Osteoblast (primary cell): ENCODE results near the gene ATXN10. TPM values are rescaled to one million over a fixed set of nuclear protein-coding genes. Genes with fewer than 3 reads are reported as not detected.

ENCODE experiments used
- DNase-seq: peaks from one replicate; pipeline ENCODE4 v3.0.0; 2011; ENCODE audit warnings: low spot score, mixed read lengths; ENCODE audit not compliant: insufficient read length; ENCODE audit errors: missing footprints
- H2AFZ ChIP-seq: 2 replicates; pipeline ENCODE4 v1.6.0; 2011; ENCODE audit warnings: mild to moderate bottlenecking, low read length
- H3K27ac ChIP-seq: 2 replicates; pipeline ENCODE4 v1.5.1; 2011; ENCODE audit warnings: mild to moderate bottlenecking, low read depth, low read length, moderate library complexity
- H3K27me3 ChIP-seq: 2 replicates; pipeline ENCODE4 v1.6.0; 2012; ENCODE audit warnings: mild to moderate bottlenecking, control low read depth, inconsistent platforms, low read length, moderate library complexity; ENCODE audit not compliant: insufficient read depth
- H3K36me3 ChIP-seq: 2 replicates; pipeline ENCODE4 v1.5.1; 2011; ENCODE audit warnings: mild to moderate bottlenecking, low read length, control low read depth, moderate library complexity; ENCODE audit not compliant: insufficient read depth
- H3K4me1 ChIP-seq: 2 replicates; pipeline ENCODE4 v1.5.1; 2011; ENCODE audit warnings: mild to moderate bottlenecking, low read length, control low read depth, moderate library complexity; ENCODE audit not compliant: insufficient read depth
- H3K4me2 ChIP-seq: 2 replicates; pipeline ENCODE4 v1.6.0; 2011; ENCODE audit warnings: mild to moderate bottlenecking, low read length; ENCODE audit not compliant: insufficient read depth
- H3K4me3 ChIP-seq: fragments of 200-600 bp; sonication (generic); 3 replicates; pipeline ENCODE4 v1.5.1; 2012; ENCODE audit warnings: mild to moderate bottlenecking, low read length, inconsistent platforms; ENCODE audit not compliant: insufficient read depth
- H3K79me2 ChIP-seq: 2 replicates; pipeline ENCODE4 v1.6.0; 2012; ENCODE audit warnings: mild to moderate bottlenecking, low read length, control low read depth, inconsistent platforms; ENCODE audit not compliant: insufficient read depth
- H3K9me3 ChIP-seq: 2 replicates; pipeline ENCODE4 v1.5.1; 2011; ENCODE audit warnings: low read depth, low read length, control low read depth
- H4K20me1 ChIP-seq: 2 replicates; pipeline ENCODE4 v1.6.0; 2012; ENCODE audit warnings: mild to moderate bottlenecking, low read length, control low read depth; ENCODE audit not compliant: insufficient read depth
- CTCF ChIP-seq: IDR thresholded peaks from 2 replicates; pipeline ENCODE4 v1.5.1; 2011; ENCODE audit warnings: mild to moderate bottlenecking, low read depth, low read length, moderate library complexity; ENCODE audit errors: extremely low read depth
- total RNA-seq: library from RNA; depleted of rRNA; stranded (reverse); fragments of >200 nt; gene quantifications from 2 replicates; pipeline ENCODE4 v1.2.3, GENCODE V29; 2012

The ATXN10 gene
- total RNA-seq, 1 donor, result 138 TPM

DNA sequence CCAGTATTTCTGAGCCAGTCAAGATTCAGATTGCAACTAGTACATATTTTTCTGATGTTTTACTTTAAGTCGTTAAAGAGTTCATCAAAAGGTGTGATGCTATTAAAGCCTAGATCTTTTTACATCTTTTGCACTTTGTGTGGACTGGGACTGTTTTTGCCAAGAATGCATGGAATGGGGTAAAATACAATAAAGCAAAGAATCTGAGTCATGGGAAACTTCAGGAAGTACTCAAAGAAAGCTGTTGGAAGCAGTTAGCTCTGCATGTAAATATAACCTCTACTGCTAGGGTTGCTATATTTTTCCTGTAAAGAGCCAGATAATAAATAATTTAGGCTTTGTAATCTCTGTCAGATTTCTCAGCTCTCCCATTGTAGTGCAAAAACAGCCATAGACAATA, 20.9 kb downstream of the ATXN10 start:
- Histone ChIP-seq H3K27me3 (no peaks in the 10 kb centered on the region), H3K4me3 (no peak overlapping the region), H3K4me1 (peaks cover 46% of the 10 kb centered on the region), H2AFZ (no peak overlapping the region), H3K4me2 (no peak overlapping the region), H3K36me3 (peaks cover 39% of the 10 kb centered on the region), H3K27ac (peak overlapping the region; percentile 50), H3K79me2 (peaks cover 83% of the 10 kb centered on the region), H4K20me1 (peaks cover 6% of the 10 kb centered on the region), H3K9me3 (no peaks in the 10 kb centered on the region)
- no peak for TF ChIP-seq CTCF
- DNase-seq, result peak; percentile 81

DNA sequence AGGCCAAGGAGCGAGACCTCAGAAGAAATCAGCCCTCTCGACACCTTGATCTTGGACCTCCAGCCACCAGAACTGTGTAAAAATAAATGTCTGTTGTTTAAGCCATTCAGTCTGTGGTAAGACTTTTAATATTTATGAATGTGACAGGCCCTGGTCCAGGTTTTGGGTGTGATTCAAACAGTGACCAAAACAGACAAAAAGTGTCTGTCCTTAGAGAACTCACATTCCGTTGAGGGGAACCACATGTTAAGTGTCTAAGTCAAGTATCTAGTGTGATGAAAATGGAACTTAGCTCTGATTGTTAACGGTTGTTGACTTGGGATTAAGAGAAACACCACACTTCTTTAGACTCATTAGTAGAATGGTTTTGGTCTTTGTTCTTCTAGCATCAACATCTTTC, 22.2 kb downstream of the ATXN10 start:
- DNase-seq, result no peak
- H3K36me3 ChIP-seq, result peaks cover 44% of the 10 kb centered on the region

GRCh38 chr22:45696227-45696626, 24.6 kb downstream of the ATXN10 start:
- Histone ChIP-seq H3K36me3 (peaks cover 52% of the 10 kb centered on the region), H3K27ac (no peak overlapping the region), H3K4me2 (no peak overlapping the region), H3K4me1 (peaks cover 17% of the 10 kb centered on the region), H3K9me3 (no peaks in the 10 kb centered on the region), H3K4me3 (no peak overlapping the region), H4K20me1 (peaks cover 6% of the 10 kb centered on the region), H3K27me3 (no peaks in the 10 kb centered on the region), H3K79me2 (peaks cover 89% of the 10 kb centered on the region), H2AFZ (no peak overlapping the region)
- no peak for TF ChIP-seq CTCF
- DNase-seq, result no peak

More for the DNA sequence above, 22.2 kb downstream of the ATXN10 start:
- Histone ChIP-seq H3K9me3 (no peaks in the 10 kb centered on the region), H3K4me3 (no peak overlapping the region), H3K27me3 (no peaks in the 10 kb centered on the region), H4K20me1 (peaks cover 11% of the 10 kb centered on the region), H3K4me1 (peaks cover 35% of the 10 kb centered on the region), H3K4me2 (no peak overlapping the region), H3K27ac (no peak overlapping the region), H3K79me2 (peaks cover 91% of the 10 kb centered on the region), H2AFZ (no peak overlapping the region)
- TF ChIP-seq CTCF, result no peak

DNA sequence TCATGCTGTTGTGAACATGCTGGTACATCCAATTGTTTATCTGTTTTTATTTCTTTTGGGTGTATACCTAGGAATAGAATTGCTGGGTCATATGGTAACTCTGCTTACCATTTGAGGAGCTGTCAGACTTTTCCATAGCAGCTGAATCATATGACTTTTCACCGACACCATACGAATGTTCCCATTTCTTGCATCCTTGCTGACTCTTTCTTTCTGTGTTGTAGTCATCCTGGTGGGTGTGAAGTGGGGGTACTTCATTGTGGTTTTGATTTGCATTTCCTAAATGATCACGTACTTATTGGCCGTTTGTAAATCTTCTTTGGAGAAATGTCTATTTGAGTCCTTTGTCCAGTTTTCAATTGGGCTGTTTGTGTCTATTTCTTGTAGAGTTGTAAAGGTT, 26.5 kb downstream of the ATXN10 start:
- Histone ChIP-seq H2AFZ (no peak overlapping the region), H3K27ac (no peak overlapping the region), H3K36me3 (peaks cover 63% of the 10 kb centered on the region), H3K4me1 (no peaks in the 10 kb centered on the region), H4K20me1 (peaks cover 6% of the 10 kb centered on the region), H3K9me3 (no peaks in the 10 kb centered on the region), H3K4me3 (no peak overlapping the region), H3K79me2 (peaks cover 84% of the 10 kb centered on the region), H3K27me3 (no peaks in the 10 kb centered on the region), H3K4me2 (no peak overlapping the region)
- TF ChIP-seq CTCF, result no peak
- DNase-seq, result no peak
